ENCODE data around the gene EML2. TPM values are rescaled to one million over a fixed set of nuclear protein-coding genes. Genes with fewer than 3 reads are reported as not detected.

Gene EML2
- total and polyA plus RNA-seq, 2 of the 4 experiments (the other 2 are of a cell fraction): 11.8 to 25.3 TPM

DNA sequence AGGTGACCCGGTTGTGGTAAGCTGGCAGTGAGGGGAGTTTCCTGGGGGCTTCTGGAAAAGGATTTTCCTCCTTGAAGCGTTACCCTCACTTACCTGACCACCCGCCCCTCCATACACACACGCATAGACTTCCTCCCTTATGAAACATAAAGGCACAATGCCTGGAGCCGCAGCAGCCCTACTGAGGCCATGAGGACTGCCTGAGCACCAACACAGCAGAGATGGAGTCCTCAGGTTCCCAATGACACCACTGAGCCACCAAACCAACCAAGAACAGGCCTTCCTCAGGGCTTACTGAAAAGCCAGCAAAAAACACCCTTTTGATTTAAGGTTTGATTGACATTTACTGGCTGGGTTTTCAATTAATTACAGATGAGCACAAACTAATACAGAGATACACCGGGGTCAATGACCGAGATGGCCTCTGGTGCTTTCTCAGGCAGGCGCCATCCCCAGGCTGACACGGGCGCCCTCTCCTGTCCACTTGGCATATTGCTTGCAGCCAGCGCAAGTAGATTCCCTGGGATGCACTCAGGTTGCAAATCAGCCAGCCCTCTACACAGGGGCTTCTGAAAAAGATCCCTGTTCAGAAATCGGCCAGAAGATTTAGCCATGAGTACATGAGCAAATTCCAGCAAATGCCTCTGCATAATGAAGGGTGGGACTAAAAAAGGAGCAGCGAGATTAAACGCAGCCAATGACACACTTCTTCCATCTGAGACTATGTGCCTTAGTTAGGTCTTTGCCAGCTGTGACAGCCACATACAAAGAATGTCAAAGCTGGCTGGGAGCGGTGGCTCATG, 69.4 kb downstream of the EML2 start:
- Histone ChIP-seq H2AK9ac (replicated peaks; ENCODE audit: low read depth, low read length, poor library complexity) (peak overlapping the region; percentile 82), H3K9ac (ENCODE audit: low read depth, low read length) (no peak overlapping the region), H2BK20ac (ENCODE audit: low read depth, low read length) (peak overlapping the region; percentile 25; the same call in 1 of the 2 replicates), H3K56ac (ENCODE audit: extremely low read depth, insufficient read depth, low read length) (no peak overlapping the region), H4K20me1 (ENCODE audit: insufficient read depth, low read length) (no peaks in the 10 kb centered on the region), H3K27me3 (ENCODE audit: control insufficient read depth, insufficient read depth, low read length) (no peaks in the 10 kb centered on the region), H3K4me2 (ENCODE audit: low read depth, low read length) (no peak overlapping the region), H3K36me3 (ENCODE audit: control insufficient read depth, insufficient read depth, low read length) (no peaks in the 10 kb centered on the region), H3K4me3 (ENCODE audit: insufficient read depth, low read depth, low read length) (no peak overlapping the region), H3K79me1 (ENCODE audit: low read depth in 1 of 2, low read length in 2 of 2) (peaks cover 26 to 51% of the 10 kb centered on the region in 2 experiments), H3K14ac (replicated peaks; ENCODE audit: low read depth, low read length) (no peak overlapping the region), H3K9me1 (ENCODE audit: insufficient read depth, low read length) (peaks cover 9% of the 10 kb centered on the region; the same call in 1 of the 2 replicates), H4K5ac (ENCODE audit: low read depth, low read length) (no peak overlapping the region), H3K4ac (ENCODE audit: low read depth, low read length) (0 out of 2 replicates have a peak overlapping the region, but pooled peaks have one; percentile 21), H2AFZ (replicated peaks; ENCODE audit: low read length, poor library complexity) (no peak overlapping the region), H3K23ac (ENCODE audit: low read depth, low read length) (no peak overlapping the region), H2BK15ac (ENCODE audit: low read depth, low read length) (no peak overlapping the region), H3K4me1 (ENCODE audit: control insufficient read depth, insufficient read depth, low read length) (peaks cover 6% of the 10 kb centered on the region; the same call in 1 of the 2 replicates), H3K18ac (ENCODE audit: low read depth, low read length) (no peak overlapping the region), H4K91ac (ENCODE audit: insufficient read depth, low read depth, low read length) (no peak overlapping the region), H3K9me3 (ENCODE audit: control insufficient read depth, insufficient read depth, low read length) (no peaks in the 10 kb centered on the region), H2AK5ac (ENCODE audit: low read depth, low read length) (peak overlapping the region; percentile 62; the same call in 1 of the 2 replicates), H4K8ac (ENCODE audit: low read depth in 2 of 2, low read length in 2 of 2) (no peak overlapping the region), H2BK120ac (ENCODE audit: low read depth, low read length) (no peak overlapping the region), H3K27ac (ENCODE audit: insufficient read depth, low read length) (no peak overlapping the region), H2BK5ac (ENCODE audit: low read depth, low read length, poor library complexity, severe bottlenecking) (peak overlapping the region; percentile 15)
- ChIA-PET POLR2A (ENCODE audit: unreplicated experiment) (no interaction called here), CTCF (interaction anchor here (0.7 kb wide), 1 partner anchor 72 kb away, joined by 3 read pairs; no protein-coding TSS in a partner anchor)
- 48% methylated on average over 7 of the region's 15 CpGs; no CpG with 5 or more reads in 1 of the 2 experiments for WGBS, 2 experiments (ENCODE audit: extremely low coverage in 2 of 2, insufficient read length in 1 of 2)
- dilution Hi-C loops (cut with HindIII; ENCODE audit: low sequenced_read_pairs, unreplicated experiment) (no loop called here), intact Hi-C loops (cut with micrococcal nuclease) (loop anchor here (1.0 kb wide), 1 partner anchor 47 kb away; no protein-coding TSS in a partner anchor), in situ Hi-C loops (cut with MboI; ENCODE audit: low sequenced_read_pairs) (no loop called here)
- peak; percentile 86 for ATAC-seq (ENCODE audit: low read depth)
- DNase-seq: no peak
- no TSS peak for BruUV-seq (replicated peaks)
- TF ChIP-seq POLR2A (IDR thresholded peaks at IDR 0.05; ENCODE audit: low read depth, low read length) (no peak), RFX5 (IDR thresholded peaks at IDR 0.05; ENCODE audit: low read depth, low read length) (no peak), CHD1 (IDR thresholded peaks at IDR 0.05; ENCODE audit: low read depth, low read length) (no peak), RAD21 (IDR thresholded peaks at IDR 0.05; ENCODE audit: low read length) (peak; percentile 65), MXI1 (IDR thresholded peaks at IDR 0.05; ENCODE audit: borderline replicate concordance, low read depth, low read length) (no peak), SMC3 (IDR thresholded peaks at IDR 0.05; ENCODE audit: low read depth, low read length) (peak; percentile 40), CEBPB (IDR thresholded peaks at IDR 0.05; ENCODE audit: low read depth, low read length) (no peak), MAZ (IDR thresholded peaks at IDR 0.05; ENCODE audit: borderline replicate concordance, low read depth, low read length) (no peak)
- TF ChIP-seq, protein P1, sequence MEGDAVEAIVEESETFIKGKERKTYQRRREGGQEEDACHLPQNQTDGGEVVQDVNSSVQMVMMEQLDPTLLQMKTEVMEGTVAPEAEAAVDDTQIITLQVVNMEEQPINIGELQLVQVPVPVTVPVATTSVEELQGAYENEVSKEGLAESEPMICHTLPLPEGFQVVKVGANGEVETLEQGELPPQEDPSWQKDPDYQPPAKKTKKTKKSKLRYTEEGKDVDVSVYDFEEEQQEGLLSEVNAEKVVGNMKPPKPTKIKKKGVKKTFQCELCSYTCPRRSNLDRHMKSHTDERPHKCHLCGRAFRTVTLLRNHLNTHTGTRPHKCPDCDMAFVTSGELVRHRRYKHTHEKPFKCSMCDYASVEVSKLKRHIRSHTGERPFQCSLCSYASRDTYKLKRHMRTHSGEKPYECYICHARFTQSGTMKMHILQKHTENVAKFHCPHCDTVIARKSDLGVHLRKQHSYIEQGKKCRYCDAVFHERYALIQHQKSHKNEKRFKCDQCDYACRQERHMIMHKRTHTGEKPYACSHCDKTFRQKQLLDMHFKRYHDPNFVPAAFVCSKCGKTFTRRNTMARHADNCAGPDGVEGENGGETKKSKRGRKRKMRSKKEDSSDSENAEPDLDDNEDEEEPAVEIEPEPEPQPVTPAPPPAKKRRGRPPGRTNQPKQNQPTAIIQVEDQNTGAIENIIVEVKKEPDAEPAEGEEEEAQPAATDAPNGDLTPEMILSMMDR (conservative IDR thresholded peaks at IDR 0.05; ENCODE audit: low read depth, low read length): peak; percentile 66
- TF ChIP-seq, protein P2, sequence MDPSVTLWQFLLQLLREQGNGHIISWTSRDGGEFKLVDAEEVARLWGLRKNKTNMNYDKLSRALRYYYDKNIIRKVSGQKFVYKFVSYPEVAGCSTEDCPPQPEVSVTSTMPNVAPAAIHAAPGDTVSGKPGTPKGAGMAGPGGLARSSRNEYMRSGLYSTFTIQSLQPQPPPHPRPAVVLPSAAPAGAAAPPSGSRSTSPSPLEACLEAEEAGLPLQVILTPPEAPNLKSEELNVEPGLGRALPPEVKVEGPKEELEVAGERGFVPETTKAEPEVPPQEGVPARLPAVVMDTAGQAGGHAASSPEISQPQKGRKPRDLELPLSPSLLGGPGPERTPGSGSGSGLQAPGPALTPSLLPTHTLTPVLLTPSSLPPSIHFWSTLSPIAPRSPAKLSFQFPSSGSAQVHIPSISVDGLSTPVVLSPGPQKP (IDR thresholded peaks at IDR 0.05; ENCODE audit: borderline replicate concordance, low read depth, low read length): no peak
- TF ChIP-seq, protein P3, sequence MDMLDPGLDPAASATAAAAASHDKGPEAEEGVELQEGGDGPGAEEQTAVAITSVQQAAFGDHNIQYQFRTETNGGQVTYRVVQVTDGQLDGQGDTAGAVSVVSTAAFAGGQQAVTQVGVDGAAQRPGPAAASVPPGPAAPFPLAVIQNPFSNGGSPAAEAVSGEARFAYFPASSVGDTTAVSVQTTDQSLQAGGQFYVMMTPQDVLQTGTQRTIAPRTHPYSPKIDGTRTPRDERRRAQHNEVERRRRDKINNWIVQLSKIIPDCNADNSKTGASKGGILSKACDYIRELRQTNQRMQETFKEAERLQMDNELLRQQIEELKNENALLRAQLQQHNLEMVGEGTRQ (IDR thresholded peaks at IDR 0.05; ENCODE audit: low read depth, low read length): no peak
